DMS53 (cell line): ENCODE results near the gene SCRN1.

ENCODE experiments used
- DNase-seq: peaks from one replicate; lab custom pipeline; 2025; lab: John Stamatoyannopoulos, UW

SCRN1 gene

GRCh38 chr7:29989257-29989995, at the start of gene SCRN1:
SCRN1 (minus strand) TSS chr7:29989801; CDS start chr7:29969067, 20,734 bp downstream.
- DNase-seq = peak; percentile 81

DNA sequence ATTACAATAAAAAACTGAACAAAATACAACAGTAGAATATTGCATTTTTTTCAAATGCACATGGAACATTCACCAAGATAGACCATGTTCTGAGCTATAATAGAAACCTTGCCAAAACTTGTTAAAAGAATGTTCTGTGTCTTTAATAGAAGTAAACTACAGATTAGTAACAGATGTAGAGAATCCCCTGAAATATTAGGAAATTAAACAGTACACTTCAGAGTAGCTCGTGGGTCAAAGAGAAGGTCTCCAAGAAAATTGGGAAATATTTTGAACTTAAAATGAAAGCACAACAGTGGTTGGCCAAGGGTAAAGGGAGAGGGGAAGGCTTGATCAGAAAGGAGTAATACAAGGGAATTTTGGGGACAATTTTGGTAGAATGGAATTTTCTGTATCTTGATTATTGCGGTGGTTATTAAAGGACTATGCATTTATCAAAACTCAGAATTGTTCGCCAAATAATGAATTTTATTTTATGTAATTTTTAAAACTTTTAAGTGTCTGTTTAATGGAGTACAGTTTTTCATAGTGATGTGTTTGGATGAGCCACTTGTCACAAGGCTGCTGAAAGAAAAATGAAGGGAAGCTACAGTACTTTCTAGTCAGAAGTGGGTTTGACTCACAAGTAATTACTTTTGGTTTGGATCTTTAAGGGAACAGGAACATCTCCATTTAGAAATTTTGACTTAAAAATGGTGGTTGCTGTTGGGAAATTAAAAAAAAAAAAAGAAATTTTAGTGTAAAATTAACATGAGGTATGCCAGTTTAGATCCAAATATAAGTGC, 48.8 kb upstream of the SCRN1 start:
- DNase-seq = no peak

GRCh38 chr7:30036220-30036619, 46.6 kb upstream of the SCRN1 start:
- DNase-seq = no peak

GRCh38 chr7:30034501-30034900, 44.9 kb upstream of the SCRN1 start:
- DNase-seq = no peak

GRCh38 chr7:30032310-30033125, 42.9 kb upstream of the SCRN1 start:
- peak; percentile 41 for DNase-seq

- peak; percentile 21 for DNase-seq
Measured at GRCh38 chr7:30029696-30030095, 40.1 kb upstream of the SCRN1 start.

DNA sequence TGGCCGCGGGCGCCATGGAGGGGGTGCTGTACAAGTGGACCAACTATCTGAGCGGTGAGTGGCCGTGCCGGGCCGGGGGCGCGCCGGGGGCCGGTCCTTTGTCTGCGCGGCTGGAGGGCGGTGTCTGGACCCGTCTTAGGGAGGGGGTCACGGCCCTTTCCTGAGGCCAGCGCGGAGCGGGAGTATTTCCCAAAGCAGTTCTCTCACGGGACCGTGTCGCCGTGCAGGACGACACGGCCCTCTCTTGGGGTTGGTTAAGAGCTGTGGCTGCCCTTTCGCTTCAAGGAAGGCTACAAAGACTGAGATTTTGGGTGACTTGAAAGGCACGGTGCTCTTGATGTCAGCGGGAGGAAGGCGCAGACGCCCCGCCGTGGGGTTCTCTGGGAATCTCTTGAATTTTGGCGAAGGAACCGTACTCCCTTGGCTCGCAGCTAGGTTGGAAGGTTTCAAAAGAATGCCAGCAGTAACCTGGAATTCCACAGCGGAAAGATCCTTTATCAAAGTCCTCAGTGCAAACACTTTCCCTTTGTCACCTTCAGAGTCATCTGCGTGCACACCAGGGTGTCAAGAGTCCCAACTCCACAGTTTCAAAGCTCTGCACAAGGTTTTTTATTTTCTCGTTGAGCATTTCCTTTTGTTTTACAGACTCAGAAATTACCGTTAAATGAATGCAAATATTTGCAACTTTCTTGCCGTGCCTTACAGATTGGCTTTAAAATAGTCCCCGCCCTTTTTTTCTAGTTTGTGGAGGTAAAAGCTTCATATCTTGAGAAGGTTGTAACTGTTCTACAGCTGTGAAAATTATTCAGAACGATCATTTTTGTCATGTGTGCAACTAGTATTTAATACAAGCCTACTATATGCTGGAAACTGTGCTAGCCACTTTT, 39.4 kb upstream of the SCRN1 start:
- peak; percentile 76 for DNase-seq

DNA sequence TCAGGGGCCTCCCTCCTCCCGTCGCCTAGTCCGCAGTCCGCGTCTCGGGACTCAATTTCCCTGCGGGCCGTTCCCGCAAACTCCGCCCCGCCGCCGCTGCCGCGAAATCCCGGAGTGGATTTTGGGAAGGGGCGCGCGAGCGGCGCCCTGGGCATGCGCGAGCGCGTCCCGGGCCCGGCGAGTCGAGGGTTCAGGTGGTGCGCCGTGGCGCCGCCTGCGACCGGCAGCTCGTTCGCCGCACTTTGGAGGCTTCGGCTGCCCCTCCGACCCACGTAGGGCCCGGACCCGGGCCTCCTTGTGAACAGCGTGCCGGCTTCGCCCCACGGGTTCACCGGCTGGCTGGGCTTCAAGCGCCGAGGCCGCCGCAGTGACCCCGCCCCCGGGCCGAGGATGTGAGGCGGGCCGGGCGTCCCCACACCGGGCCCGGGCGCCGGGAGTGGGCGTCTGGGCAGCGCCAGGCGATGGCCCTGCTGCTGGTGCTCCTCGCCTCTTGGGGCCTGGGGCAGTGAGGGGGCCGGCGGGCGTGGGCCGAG, 38.7 kb upstream of the SCRN1 start, which contains the start of gene PLEKHA8:
Gene PLEKHA8 (plus strand): TSS at position 197 of the 533 bp plus-strand sequence. CDS start 351 bp downstream, outside the sequence.
- peak; percentile 98 for DNase-seq

GRCh38 chr7:30027740-30028215, 38.2 kb upstream of the SCRN1 start:
- DNase-seq = peak; percentile 87

DNA sequence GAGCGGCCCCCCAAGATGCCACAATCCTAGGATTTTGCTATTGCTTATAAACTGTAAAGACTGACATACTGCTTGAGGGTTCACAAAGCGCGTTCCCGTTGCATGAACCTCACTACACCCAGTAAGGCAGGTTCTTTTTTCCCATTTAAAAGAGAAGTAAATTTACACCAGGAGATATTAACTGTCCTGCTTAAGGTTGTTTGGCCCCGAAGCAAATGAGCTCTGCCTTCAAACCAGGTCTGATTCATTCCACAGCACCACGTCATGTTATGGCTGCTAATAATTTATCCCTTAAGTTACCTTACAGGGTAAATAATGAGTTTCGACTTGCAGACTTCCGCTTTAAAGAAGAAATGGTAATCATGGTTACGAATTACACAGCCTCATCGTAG, 37.5 kb upstream of the SCRN1 start:
- DNase-seq = peak; percentile 90

GRCh38 chr7:30026229-30027064, 36.8 kb upstream of the SCRN1 start, which contains the start of gene FKBP14:
FKBP14 (minus strand) TSS chr7:30026702; CDS start chr7:30026508, 194 bp downstream.
- DNase-seq = peak; percentile 100

GRCh38 chr7:30023524-30023923, 33.9 kb upstream of the SCRN1 start:
- DNase-seq = no peak

- DNase-seq = no peak
Measured at GRCh38 chr7:30022991-30023390, 33.4 kb upstream of the SCRN1 start.

GRCh38 chr7:30020535-30020934, 30.9 kb upstream of the SCRN1 start:
- DNase-seq = peak; percentile 26

DNA sequence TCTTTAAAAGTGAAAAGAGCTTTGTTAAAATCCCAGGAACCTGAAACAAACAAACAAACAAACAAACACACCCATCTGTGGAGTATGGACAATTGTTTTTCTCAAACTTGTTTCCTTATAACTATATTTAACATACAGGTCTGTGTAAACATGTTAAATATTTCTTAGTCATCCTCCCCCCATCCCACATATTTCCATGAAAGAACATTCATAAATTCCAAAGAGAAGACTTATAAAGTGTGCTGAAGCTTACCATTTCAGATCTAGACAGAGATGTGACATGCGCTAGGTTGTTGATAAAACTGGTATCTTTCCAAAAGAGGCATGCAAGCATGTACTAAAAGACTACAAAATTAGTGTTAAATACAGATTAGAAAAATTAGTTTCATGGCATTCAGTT, 30.4 kb upstream of the SCRN1 start:
- peak; percentile 26 for DNase-seq

GRCh38 chr7:30019387-30019786, 29.8 kb upstream of the SCRN1 start:
- no peak for DNase-seq

- DNase-seq = no peak
Measured at GRCh38 chr7:30018451-30018850, 28.9 kb upstream of the SCRN1 start.

GRCh38 chr7:30012757-30013156, 23.2 kb upstream of the SCRN1 start:
- DNase-seq = peak; percentile 21

GRCh38 chr7:30010021-30010420, 20.4 kb upstream of the SCRN1 start:
- no peak for DNase-seq

DNA sequence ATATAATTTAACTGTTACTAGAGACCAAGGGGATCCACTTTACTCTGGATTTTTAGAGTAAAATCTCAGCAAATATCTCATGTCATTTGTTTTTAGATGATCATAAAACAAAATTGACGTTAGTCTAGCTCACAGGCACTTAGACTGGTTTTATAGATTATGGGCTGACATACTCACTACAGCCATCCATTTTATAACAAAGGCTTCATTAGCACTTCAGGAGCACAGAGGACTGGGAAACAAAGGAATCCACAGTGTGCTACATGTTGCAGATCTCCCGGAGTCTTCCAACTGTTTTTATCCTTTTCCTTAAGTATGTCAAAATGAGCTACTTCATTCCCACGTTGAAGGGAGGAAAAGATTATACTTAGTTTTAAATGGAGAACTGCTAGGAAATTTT, 15.9 kb upstream of the SCRN1 start:
- DNase-seq = no peak
